ACC112 (cell line): ENCODE measurements around the gene REG1A.

Experiments
- H2AFZ ChIP-seq: fragments of 200-600 bp; sonication (generic); one replicate; pipeline ENCODE4 v1.6.0; 2017; ENCODE audit warnings: antibody characterized with exemption, low read length; ENCODE audit not compliant: unreplicated experiment
- H3K27ac ChIP-seq: fragments of 200-600 bp; sonication (generic); 2 replicates; pipeline ENCODE4 v1.5.1; 2014; ENCODE audit warnings: low read depth, mild to moderate bottlenecking, antibody characterized with exemption, low read length, moderate library complexity
- H3K27me3 ChIP-seq: fragments of 200-600 bp; sonication (generic); 2 replicates; pipeline ENCODE4 v1.6.1; 2014; ENCODE audit warnings: mild to moderate bottlenecking, antibody characterized with exemption, low read length, moderate library complexity, mixed read lengths; ENCODE audit not compliant: insufficient read depth
- H3K36me3 ChIP-seq: fragments of 200-600 bp; sonication (generic); 2 replicates; pipeline ENCODE4 v1.6.1; 2016; ENCODE audit warnings: mild to moderate bottlenecking, antibody characterized with exemption, low read length, moderate library complexity, mixed read lengths; ENCODE audit not compliant: insufficient read depth
- H3K4me1 ChIP-seq: fragments of 200-600 bp; sonication (generic); one replicate; pipeline ENCODE4 v1.6.1; 2016; ENCODE audit warnings: low read length, mixed read lengths; ENCODE audit not compliant: insufficient read depth, unreplicated experiment, control insufficient read depth
- H3K4me3 ChIP-seq: fragments of 200-600 bp; sonication (generic); 2 replicates; pipeline ENCODE4 v1.5.1; 2014; ENCODE audit warnings: mild to moderate bottlenecking, low read depth, low read length
- H3K79me2 ChIP-seq: fragments of 200-600 bp; sonication (generic); one replicate; pipeline ENCODE4 v1.6.0; 2016; ENCODE audit warnings: low read length; ENCODE audit not compliant: control insufficient read depth, unreplicated experiment, insufficient read depth

REG1A gene

DNA sequence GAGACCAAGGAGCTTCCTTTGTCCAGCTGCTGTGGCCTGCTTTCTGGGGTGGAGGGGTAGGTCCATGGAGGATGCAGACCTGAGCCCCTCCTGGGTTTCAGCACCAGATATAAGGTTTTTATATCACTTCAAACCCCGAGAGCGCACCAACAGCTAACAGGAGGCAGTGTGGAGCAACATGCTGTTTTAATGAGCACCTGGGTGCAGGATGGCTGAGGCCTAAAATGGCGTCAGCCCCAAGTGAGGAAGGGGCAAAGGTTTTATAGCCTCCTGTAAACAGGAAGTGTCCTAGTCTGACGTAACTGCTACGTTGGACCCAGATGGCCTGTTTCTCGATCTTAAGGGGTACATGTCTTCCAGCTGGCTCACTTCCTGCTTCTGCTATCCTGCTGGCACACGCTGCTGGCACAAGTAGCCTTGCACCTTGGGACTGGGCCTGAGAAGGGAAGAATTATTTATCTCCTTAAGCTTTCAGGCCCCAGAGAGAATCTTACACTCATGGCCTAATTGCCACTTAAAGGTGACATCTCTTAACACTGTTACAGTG, 21.1 kb upstream of the REG1A start:
- Histone ChIP-seq H3K79me2 (no peaks in the 10 kb centered on the region), H2AFZ (no peak overlapping the region), H3K36me3 (no peaks in the 10 kb centered on the region), H3K27me3 (no peaks in the 10 kb centered on the region), H3K4me1 (no peaks in the 10 kb centered on the region), H3K4me3 (no peak overlapping the region), H3K27ac (no peak overlapping the region)

GRCh38 chr2:79100285-79100684, 20.0 kb upstream of the REG1A start:
- Histone ChIP-seq H3K36me3 (no peaks in the 10 kb centered on the region), H3K4me1 (no peaks in the 10 kb centered on the region), H3K27me3 (no peaks in the 10 kb centered on the region), H2AFZ (no peak overlapping the region), H3K79me2 (no peaks in the 10 kb centered on the region), H3K4me3 (no peak overlapping the region), H3K27ac (no peak overlapping the region)

DNA sequence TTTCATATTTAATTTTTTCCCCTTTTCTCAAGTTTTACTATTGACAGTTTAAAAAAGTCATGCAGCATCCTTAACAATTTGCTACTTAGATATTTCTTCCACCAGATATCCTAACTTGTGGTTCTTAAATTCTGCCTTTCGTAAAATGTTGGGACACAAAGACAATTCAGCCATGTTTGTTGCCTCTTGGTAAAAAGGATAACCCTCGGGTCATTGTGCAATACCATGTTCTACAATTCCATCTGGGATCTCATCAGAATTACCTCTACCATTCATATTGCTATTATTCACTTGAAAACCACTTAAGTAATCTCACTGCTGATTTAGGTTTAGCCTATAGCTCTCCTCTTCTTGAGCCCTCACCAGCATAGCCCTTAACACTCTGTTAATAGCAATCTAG, 19.3 kb upstream of the REG1A start:
- Histone ChIP-seq H2AFZ (no peak overlapping the region), H3K27me3 (no peaks in the 10 kb centered on the region), H3K36me3 (no peaks in the 10 kb centered on the region), H3K4me3 (no peak overlapping the region), H3K27ac (no peak overlapping the region), H3K79me2 (no peaks in the 10 kb centered on the region), H3K4me1 (no peaks in the 10 kb centered on the region)

GRCh38 chr2:79103214-79103613, 17.1 kb upstream of the REG1A start:
- no peak overlapping the region for H2AFZ ChIP-seq
- H3K4me3 ChIP-seq: no peak overlapping the region
- H3K36me3 ChIP-seq: no peaks in the 10 kb centered on the region
- no peaks in the 10 kb centered on the region for H3K27me3 ChIP-seq
- H3K4me1 ChIP-seq: no peaks in the 10 kb centered on the region
- no peak overlapping the region for H3K27ac ChIP-seq
- H3K79me2 ChIP-seq: no peaks in the 10 kb centered on the region

- no peaks in the 10 kb centered on the region for H3K36me3 ChIP-seq
- H2AFZ ChIP-seq: no peak overlapping the region
- no peak overlapping the region for H3K27ac ChIP-seq
- no peaks in the 10 kb centered on the region for H3K4me1 ChIP-seq
- no peaks in the 10 kb centered on the region for H3K79me2 ChIP-seq
- H3K27me3 ChIP-seq: no peaks in the 10 kb centered on the region
- no peak overlapping the region for H3K4me3 ChIP-seq
Observed at GRCh38 chr2:79105259-79105658, 15.0 kb upstream of the REG1A start.

DNA sequence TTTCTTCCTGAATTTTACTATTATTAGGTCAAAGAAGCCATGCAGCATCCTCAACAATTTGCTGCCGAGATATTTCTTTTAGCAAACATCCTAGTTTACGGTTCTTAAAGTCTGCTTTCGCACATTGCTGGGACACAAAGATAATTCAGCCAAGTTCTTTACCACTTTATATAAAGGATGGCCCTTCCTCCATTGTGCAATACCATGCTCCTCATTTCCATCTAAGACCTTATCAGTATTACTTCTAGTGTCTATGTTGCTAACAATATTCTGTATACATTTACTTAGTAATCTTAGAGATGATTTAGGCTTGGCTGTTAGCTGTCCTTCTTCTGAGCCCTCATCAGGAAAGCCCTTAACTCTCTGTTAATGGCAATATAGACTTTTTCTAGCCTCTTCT, 8.0 kb upstream of the REG1A start:
- Histone ChIP-seq H3K79me2 (no peaks in the 10 kb centered on the region), H3K4me1 (no peaks in the 10 kb centered on the region), H3K36me3 (no peaks in the 10 kb centered on the region), H3K4me3 (no peak overlapping the region), H3K27me3 (no peaks in the 10 kb centered on the region), H3K27ac (no peak overlapping the region), H2AFZ (no peak overlapping the region)

- no peaks in the 10 kb centered on the region for H3K79me2 ChIP-seq
- H3K27ac ChIP-seq: no peak overlapping the region
- H3K27me3 ChIP-seq: no peaks in the 10 kb centered on the region
- H3K4me1 ChIP-seq: no peaks in the 10 kb centered on the region
- no peaks in the 10 kb centered on the region for H3K36me3 ChIP-seq
- H2AFZ ChIP-seq: no peak overlapping the region
- no peak overlapping the region for H3K4me3 ChIP-seq
Observed at GRCh38 chr2:79114797-79115494, 5.3 kb upstream of the REG1A start.

DNA sequence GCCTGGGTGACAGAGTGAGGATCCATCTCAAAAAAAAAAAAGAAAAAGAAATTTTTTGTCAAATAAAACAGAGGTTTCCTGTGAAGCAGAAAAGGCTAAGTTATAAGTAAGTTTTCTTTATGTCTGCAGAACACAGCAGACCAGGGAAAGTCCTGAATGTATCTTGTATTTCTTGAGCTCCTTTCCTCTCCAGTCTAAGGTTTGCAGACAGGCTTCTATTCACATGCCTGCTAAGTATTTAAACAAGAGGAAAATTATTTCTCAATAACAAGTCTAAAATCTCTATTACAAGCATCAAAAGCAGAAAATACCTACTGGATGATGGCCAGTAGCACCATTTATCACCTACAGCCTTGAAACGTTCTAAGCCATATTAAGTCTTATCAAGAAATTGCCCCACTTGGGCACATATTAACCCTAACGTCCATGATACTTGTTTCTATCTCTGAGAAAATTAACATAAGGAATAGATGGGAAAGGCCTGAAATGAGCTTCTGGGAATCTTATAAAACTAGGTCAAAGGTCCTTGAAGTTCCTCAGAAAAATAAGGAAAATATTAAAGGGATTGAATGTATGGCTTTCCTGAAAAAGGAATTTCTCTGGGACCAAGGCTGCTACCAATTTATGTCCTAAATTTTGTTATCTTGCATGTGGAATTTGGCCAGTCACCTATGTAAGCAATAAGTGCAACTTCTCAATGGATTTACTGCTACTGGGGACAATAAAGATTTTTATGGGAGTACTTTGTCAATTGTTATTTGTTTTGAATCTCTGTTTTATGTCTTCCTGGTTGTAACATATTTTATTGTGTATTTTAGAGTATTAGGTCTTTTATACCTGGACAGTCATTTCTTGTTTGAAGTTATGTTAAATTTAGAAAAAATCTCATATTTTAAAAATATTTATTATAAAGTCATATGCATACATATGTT, 3.0 kb upstream of the REG1A start:
- Histone ChIP-seq H3K4me3 (no peak overlapping the region), H3K36me3 (no peaks in the 10 kb centered on the region), H3K27me3 (no peaks in the 10 kb centered on the region), H3K27ac (no peak overlapping the region), H3K4me1 (no peaks in the 10 kb centered on the region), H3K79me2 (no peaks in the 10 kb centered on the region), H2AFZ (no peak overlapping the region)

GRCh38 chr2:79122676-79123075, 2.4 kb downstream of the REG1A start:
- H3K4me3 ChIP-seq: no peak overlapping the region
- no peaks in the 10 kb centered on the region for H3K27me3 ChIP-seq
- H3K27ac ChIP-seq: no peak overlapping the region
- no peak overlapping the region for H2AFZ ChIP-seq
- no peaks in the 10 kb centered on the region for H3K79me2 ChIP-seq
- H3K4me1 ChIP-seq: no peaks in the 10 kb centered on the region
- no peaks in the 10 kb centered on the region for H3K36me3 ChIP-seq

GRCh38 chr2:79124907-79125720, 4.8 kb downstream of the REG1A start:
- Histone ChIP-seq H3K4me1 (no peaks in the 10 kb centered on the region), H3K79me2 (no peaks in the 10 kb centered on the region), H3K36me3 (no peaks in the 10 kb centered on the region), H3K27ac (no peak overlapping the region), H2AFZ (no peak overlapping the region), H3K4me3 (no peak overlapping the region), H3K27me3 (no peaks in the 10 kb centered on the region)
